GM21528 (cell line): ENCODE measurements around the gene DCST2.
A peak's percentile ranks its signal among the peaks of the same experiment; 100 is the strongest.
"Not testable (repeated sequence)": the region's sequence is repeated elsewhere in the genome, so short reads cannot be mapped to it uniquely, and the experiment has no call there.

Experiments
- ATAC-seq: cut with Tn5 transposase; IDR thresholded peaks from one replicate; pipeline ENCODE4 v1.9.1; 2021; ENCODE audit warnings: mild to moderate bottlenecking, moderate library complexity; ENCODE audit not compliant: unreplicated experiment, low FRiP score

DCST2 gene

DNA sequence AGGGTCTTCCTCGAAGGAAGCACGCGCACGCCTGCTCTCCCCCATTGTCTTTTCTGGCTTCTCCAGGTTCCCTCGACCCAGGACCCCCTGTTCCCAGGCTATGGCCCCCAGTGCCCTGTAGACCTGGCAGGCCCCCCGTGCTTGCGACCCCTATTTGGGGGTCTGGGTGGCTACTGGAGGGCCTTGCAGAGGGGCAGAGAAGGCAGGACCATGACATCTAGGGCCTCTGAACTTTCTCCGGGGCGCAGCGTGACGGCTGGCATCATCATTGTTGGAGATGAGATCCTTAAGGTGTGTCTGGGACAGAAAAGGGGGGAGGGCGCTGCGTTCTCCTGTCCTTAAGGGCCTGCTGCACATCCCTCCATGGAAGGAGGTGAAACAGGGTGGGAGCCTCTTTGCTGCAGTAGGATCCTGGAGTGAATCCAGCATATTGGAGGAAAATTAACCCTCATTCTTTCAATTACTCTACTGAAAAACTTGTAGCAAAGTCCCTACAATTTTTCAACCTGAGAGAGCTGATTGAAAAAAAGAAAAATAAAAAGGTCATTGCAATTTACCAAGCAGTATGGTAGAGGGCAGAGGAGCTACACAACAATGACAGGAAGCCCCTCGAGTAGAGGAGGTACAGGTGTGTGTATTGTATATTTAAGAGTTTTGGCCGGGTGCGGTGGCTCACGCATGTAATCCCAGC is 49.7 kb downstream of the DCST2 start:
- ATAC-seq, result no peak

DNA sequence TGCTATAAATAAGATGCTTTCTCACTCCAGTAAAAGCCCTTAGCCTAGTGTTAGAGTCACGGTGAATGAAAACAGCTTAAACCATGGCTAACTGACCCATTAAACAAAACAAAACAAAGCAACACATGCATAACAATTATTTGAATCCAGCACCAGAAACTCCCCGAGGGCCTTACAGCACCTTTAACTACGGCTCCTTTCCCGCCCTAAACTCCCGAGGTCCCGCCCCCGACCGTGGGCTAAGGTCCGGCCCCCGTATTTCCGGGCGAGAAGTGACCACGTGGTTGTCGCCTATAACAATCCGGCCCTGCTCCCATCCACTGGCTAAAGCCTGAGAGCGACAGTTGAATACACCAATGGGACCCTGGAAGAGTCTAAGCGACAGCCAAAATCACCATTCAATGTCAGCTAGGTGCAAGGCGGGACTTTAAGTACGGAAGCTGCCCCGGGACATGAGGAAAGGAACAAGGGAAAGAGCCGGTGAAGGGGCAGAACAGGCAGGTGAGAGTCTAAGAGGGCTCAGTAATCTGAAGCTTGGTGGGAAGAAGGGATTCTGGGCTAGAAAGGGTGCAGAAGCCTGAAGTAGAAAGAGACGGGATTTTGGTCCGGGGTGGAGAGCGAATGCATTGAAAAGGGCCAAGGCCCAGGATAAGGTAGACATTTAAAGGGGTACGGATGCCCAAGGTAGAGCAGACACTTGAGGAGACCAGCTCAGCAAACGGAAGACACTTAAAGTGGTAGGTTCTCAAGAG is 50.5 kb downstream of the DCST2 start, which contains the start of gene FLAD1:
Gene FLAD1, plus strand, starts transcription at position 448 of the 752 bp plus-strand sequence. CDS start 351 bp downstream, outside the sequence.
- peak; percentile 93 for ATAC-seq

DNA sequence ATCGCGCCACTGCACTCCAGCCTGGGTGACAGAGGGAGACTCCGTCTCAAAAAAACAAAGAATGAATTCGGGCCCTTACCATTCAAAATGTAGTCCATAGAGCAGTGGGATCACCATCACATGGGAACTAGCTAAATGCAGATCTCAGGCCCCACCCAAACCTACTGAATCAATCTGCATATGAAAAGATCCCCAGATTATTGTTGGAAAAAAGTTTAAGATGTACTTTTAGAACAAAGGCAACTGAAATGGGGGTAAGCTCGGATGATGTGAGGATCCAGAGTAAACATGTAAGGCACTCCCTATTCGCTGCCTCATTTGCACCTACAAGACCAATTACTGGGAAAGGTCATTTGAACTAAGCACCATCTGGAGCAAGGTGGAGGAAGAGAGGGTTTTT is 51.2 kb downstream of the DCST2 start:
- no peak for ATAC-seq

DNA sequence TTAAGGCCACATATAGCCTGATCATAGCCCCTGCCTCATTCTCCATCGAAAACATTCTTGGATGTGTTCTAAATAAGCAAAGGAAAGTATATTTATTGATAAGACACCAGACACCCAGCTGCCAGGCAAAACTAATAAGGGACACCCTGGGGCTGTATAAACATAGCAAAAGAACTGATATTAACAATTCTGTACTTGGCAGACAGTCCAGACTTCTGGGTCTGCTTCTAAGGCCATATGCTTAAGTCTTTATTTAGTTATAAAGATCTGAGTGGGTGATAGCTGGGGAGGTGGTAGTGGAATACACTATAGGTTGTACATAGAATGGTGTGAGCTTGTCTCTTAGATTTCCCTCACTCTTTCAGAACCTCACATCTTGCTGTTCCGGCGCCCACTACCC is 55.2 kb downstream of the DCST2 start:
- ATAC-seq, result no peak

DNA sequence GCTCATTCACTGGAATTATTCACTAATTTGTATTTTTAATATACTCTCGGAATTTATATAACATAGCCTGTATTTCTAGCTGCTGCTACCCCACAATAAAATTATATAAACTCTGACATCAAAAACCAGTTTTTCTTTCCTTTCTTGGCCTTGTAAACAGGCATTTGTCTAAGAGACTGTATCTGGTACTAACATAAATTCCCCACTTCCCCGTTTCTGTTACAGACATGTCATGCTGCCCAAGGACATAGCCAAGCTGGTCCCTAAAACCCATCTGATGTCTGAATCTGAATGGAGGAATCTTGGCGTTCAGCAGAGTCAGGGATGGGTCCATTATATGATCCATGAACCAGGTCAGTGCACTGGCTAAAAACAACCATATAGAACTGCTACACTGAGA is 55.8 kb downstream of the DCST2 start:
- not testable (repeated sequence) for ATAC-seq

DNA sequence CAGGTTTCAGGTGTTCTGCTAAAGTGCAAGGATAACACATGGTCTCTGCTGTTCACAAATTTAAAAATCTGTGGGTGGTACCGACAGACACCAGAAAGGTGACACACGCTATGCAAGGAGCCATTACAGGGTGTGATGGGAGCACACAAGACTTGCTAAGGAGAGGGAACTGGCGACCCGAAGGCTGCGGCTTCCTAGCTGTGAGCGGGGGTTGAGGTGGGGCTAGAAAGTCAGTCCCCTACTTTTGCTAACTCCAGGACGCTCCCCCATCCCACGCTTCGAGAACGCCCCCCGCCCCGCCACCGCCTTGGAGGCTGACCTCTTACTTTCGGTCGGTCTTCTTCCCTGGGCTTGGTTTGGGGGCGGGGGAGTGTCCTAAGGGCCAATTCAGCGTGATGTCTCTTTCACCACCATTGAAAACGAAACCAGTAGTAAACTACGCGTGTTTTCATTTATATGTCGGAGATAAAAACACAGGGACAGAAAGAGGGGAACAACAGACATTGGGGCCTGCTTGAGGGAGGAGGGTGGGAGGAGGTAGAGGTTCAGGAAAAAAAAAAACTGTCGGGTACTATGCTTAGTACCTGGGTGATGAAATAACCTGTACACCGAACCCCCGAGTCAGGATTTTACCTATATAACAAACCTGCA is 58.0 kb downstream of the DCST2 start:
- ATAC-seq, result no peak

DNA sequence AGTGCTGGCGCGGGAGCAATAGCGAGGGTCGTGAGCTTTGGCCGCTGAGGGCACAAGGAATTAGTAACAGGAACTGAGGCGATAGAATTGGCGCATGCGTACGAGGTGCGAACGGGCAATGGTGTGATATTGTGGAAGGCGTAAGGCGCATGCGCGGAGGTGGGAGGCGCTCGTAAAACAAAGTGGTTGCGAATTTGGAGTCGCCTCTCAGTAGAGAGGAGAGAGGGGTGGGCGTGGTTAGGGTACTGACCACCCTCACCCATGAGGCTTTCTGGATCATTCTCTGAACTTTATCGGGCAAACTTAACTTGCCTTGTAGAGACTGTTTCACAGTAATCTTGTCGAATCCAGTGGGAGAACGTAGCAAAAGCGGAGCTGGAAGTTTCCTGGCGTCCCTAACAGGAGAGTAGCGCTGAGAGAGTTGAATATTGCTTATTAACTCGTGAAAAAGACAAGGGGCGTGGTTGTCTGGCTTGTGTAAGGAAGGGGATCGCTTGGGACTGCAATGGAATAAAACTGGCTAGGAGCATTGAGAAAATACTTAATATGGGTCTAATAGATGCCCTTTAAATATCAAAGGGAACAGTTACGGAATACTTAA is 58.7 kb downstream of the DCST2 start:
- peak; percentile 48 for ATAC-seq

DNA sequence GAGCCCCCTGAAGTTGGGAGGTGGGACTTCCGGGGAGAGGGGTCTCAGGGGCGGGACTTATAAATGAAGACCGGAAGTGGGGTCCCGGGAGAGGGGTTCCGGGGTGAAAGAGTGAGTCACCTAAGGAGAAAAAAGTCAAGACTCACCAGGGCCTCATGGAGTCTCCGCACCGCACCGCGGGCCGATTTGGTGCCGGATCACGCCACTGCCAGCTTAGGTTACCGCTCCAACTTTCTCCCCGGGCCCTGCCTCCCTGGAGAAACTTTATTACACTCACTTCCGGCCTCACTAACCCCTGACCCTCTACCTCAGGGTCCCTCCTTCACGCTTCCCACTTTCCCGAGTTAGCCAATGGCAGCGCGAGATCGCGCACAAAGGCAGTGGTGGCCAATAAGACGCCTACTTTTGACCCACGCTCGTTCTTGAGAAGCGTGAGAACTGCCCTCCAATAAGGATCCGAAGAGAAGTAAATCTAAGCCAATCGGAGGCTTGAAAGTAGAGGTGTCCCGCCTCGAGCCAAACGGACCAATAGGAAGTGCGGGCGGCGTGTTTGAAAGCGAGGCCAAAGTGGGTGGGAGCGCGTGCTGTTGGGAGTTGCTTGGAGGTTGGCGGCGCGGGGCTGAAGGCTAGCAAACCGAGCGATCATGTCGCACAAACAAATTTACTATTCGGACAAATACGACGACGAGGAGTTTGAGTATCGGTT is 59.3 kb downstream of the DCST2 start, which contains the start of gene CKS1B:
Gene CKS1B, plus strand, starts transcription at position 580 of the 706 bp plus-strand sequence. Its CDS starts 65 bp downstream, at position 645.
- peak; percentile 78 for ATAC-seq

DNA sequence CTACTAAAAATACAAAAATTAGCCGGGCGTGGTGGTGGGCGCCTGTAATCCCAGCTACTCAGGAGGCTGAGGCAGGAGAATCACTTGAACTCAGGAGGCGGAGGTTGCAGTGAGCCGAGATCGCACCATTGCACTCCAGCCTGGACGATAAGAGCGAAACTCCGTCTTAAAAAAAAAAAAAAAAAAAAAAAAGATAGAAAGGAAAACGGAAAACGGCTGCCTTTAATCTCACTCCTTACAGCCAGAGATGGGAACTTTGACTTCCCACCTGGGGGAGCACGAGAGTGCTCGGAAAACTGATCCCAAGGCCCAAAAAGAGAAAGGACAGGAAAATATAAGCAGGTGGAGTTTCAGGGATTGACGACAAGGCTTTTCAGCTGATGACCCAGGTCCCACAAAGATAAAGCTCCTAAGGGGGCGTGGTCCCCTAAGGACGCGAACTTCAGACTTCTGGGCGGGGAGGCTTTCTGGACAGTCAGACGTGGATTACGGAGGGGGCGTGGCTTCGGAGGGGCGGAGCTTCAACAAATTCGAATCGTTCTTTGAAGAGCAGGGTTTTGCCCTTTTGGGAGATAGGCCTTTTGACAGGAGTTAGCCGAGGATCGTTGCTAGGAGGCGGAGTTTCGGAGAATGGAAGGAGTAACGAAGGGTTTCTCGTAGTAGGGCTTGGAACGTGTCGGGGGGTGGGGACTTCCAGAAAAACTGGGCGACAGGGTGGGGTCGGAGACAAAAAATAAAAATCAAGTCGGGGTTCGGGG is 60.1 kb downstream of the DCST2 start:
- peak; percentile 5 for ATAC-seq

DNA sequence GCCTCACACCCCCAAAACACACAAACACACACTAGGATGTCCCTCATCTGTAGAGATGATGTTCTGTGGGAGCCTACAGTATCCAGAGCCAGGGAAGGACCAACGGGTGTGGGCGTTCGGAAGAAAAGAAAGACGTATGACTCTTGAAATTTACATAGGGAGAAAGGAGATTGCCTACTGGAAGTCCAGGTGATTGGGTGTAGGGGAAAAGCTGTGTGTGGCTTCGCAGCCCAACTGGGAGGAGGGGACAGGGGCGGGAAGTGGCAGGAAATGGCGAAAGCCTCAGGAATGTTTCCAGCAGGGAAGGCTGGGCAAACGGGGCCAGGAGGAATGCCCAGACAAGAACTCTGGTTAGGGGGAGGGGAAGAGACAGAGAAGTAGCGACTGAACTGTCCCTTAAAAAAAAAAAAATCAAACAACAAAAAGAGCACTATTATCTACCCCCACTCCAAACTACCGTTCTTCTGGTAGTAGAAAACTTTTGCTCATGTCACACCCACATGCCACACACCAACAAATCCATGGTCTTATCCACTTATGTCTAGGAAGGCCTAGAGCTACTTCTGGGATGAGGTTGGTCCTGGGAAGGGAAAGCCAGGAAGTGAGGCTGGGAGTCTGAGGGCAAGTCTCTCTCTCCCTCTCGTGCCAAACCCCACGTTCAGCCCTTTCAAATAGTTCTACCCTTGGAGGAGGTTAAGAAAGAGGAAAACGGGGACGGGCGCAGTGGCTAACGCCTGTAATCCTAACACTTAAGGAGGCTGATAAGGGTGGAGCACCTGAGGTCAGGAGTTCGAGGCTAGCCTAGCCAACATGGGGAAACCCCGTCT is 60.9 kb downstream of the DCST2 start:
- no peak for ATAC-seq

DNA sequence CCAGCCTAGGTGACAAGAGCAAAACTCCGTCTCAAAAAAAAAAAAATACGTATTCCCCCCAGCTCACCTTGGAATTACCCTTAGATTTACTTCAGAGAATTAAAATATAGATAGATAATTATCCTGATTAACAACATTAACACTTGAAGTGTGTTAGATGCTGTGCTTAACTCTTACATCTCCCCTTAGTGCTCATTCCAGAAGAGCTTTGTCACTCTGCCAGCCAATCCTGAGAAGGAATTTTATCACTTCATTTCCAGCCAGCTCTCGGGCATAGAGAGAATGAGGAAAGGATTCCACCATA is 61.4 kb downstream of the DCST2 start:
- ATAC-seq, result no peak

DNA sequence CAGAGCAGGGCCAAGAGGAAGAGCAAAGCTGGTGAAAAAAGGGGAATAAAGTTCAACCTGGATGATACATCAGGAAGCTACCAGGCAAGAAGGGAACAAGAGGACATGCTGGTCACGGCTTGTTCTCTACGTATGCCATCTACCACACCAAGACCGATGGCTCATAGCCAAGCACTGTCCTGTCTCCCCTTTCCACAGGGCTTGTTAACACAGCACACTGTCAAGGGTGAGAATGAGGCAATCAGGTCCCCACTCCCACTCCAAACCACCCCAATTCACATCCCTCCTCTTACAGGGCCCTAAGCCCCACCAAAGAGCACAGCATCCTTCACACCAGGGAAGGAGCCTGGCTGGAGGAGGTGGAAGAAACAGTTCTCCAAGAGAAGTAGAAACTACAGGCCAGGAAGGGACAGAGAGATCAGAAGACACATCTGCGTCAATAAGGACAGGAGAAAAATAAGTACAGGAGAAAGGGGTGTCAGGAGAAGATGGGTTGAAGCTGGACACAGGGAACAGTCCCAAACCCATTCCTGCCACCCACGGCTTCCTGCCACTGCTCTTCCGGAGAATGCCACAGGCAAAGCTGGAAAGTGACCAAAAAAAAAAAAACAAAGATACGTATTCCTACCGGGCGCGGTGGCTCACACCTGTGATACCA is 62.1 kb downstream of the DCST2 start:
- ATAC-seq, result no peak

DNA sequence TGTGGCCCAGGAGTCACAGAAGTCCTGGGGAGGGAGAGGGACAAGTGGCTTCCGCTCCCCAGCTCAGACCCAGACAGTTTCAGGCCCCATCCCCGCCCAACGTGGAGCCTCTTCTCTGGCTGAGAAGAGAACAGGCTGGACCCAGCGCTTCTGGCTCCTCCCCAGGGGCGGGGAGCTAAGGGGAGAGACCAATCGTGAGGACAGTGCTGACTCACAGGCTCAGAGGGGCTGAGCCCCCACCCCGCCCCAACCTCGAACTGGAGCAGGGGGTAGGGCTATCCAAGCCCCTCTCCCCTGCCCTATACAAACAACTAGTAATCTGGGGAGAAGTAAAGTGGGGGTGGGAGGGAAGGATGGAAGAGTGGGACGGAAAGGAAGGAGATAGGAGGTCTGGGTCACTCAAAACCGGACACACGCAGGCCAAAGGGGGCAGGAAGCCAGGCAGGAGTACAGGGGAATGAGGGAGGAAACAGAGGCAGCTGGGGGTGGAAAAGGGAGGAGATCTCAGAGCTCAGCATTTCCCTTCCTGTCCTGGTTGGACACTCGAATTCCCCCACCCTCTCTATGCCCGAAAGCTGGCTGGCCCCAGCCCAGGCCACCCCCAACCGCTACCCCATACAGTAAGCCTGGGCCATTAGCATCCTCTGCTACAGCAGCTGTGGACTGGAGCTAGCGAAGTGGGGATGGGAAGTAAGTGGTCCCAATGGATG is 62.8 kb downstream of the DCST2 start, which contains the start of gene SHC1:
Gene SHC1, minus strand, starts transcription at position 117 of the 710 bp plus-strand sequence. CDS start 221 bp downstream, outside the sequence.
- ATAC-seq, result no peak

DNA sequence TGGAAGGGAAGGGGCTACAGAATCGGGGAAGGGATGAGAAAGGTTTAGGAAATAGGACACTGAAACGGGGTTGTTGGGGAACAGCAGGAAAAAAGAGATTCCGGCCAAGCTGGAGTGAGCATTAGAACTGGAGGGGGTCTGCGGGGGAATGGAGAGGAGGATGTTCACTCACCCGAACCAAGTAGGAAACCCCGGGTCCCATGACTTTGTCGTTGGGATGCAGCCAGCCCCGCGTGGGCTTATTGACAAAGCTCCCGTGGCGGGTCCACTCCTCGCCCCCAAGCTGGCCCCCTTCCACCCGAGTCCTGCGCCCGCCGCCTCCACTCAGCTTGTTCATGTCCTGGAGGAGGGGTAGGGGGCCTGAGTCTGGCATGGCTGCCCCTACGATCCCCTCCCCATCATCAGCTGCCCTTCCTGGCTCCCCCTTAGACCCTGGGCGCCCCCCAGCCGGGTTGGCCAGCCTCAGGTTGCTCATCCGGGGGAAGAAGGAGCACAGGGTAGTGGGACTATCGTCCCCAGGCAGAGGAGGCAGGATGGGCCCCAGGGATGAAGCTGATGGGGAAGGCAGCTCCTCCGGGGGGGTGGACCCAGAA is 63.6 kb downstream of the DCST2 start:
- ATAC-seq, result no peak

DNA sequence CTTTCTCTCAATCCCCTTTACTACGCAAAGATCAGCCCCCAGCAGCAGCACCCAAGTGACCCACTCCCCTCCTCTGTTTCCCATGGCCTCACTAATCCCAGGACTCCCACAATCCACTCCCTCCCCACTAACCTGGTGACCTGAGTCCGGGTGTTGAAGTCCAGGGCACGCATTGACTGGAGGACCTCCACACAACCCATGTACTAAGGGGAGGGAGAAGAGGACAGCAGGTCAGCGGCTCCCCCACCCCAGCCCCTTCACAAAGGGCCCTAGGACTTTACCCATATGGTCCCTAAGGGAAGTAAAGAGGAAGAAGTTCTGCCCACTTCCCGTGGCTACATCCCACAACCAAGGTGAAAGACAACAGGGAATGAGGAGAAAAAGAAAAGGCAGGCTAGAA is 64.3 kb downstream of the DCST2 start:
- ATAC-seq, result no peak

DNA sequence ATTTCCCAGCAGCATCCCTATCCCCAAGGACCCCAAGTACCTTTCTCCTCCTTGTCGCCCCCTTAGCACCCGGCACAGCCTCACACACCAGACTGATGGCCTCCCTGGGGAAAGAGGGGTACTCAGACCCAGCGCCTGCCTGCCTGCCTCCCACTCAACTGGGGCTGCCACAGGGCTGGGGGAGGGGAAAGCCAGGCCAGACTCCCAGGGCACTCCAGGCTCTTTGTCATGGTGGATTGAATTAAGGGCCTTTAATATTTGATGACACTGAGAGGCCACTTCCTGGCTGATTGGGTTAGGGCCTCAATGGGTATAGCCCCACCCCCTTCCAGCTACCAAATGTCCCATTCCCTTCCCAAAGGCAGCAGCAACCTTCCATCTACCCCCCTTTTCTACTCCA is 64.8 kb downstream of the DCST2 start:
- no peak for ATAC-seq
